Liver (tissue), 9 donors: ENCODE data around the gene CWC27. TPM values are rescaled to one million over a fixed set of nuclear protein-coding genes. Genes with fewer than 3 reads are reported as not detected.

ENCODE experiments used
- DNase-seq: peaks from one replicate; pipeline ENCODE4 v3.0.0-alpha.2; 2017; ENCODE audit warnings: low spot score
- H3K27ac ChIP-seq, 2 donors: one replicate each; pipeline ENCODE4 v1.7.0; 2013; ENCODE audit warnings: inconsistent platforms in 2 of 2, low read length in 2 of 2, control low read depth in 1 of 2, low read depth in 1 of 2, mild to moderate bottlenecking in 1 of 2
- H3K27me3 ChIP-seq, 4 donors: one replicate each; pipeline versions ENCODE4 v1.6.1 to v1.7.0; 2013; ENCODE audit warnings: low read length in 3 of 4, inconsistent platforms in 1 of 4, mild to moderate bottlenecking in 1 of 4, moderate library complexity in 1 of 4; ENCODE audit not compliant: control insufficient read depth in 4 of 4, insufficient read depth in 4 of 4
- H3K36me3 ChIP-seq, 4 donors: one replicate each; pipeline versions ENCODE4 v1.6.1 to v1.7.0; 2013; ENCODE audit warnings: low read length in 3 of 4, mild to moderate bottlenecking in 3 of 4, low read depth in 1 of 4, moderate library complexity in 1 of 4; ENCODE audit not compliant: control insufficient read depth in 4 of 4, insufficient read depth in 3 of 4
- H3K4me1 ChIP-seq, 4 donors: one replicate each; pipeline versions ENCODE4 v1.6.1 to v1.7.0; 2013; ENCODE audit warnings: low read length in 3 of 4, mild to moderate bottlenecking in 3 of 4, moderate library complexity in 1 of 4; ENCODE audit not compliant: control insufficient read depth in 4 of 4, insufficient read depth in 4 of 4
- H3K4me3 ChIP-seq, 3 donors: one replicate each; pipeline versions ENCODE4 v1.6.1 to v1.7.0; 2013; ENCODE audit warnings: low read length in 3 of 3, control low read depth in 1 of 3, low read depth in 1 of 3, mild to moderate bottlenecking in 1 of 3
- H3K9ac ChIP-seq, 2 donors: one replicate each; pipeline ENCODE4 v1.7.0; 2013; ENCODE audit warnings: low read length in 2 of 2, mild to moderate bottlenecking in 2 of 2, moderate library complexity in 2 of 2, control low read depth in 1 of 2, low read depth in 1 of 2
- H3K9me3 ChIP-seq, 4 donors: one replicate each; pipeline versions ENCODE4 v1.6.1 to v1.7.0; 2013; ENCODE audit warnings: low read length in 3 of 4; ENCODE audit not compliant: control insufficient read depth in 4 of 4
- ATF3 ChIP-seq: IDR thresholded peaks from 2 replicates; pipeline ENCODE4 v1.6.1; 2016; ENCODE audit warnings: antibody characterized with exemption
- CTCF ChIP-seq: fragments of 150-350 bp; IDR thresholded peaks from 2 replicates; pipeline ENCODE4 v1.5.1; 2017; ENCODE audit warnings: improper control_type of control experiment, low read depth, low read length; ENCODE audit not compliant: missing input control
- EGR1 ChIP-seq, 2 donors: IDR thresholded peaks; 2 replicates each; pipeline ENCODE4 v1.6.1; 2016 to 2018; ENCODE audit warnings: antibody characterized with exemption in 2 of 2, low read depth in 2 of 2
- FOXA1 ChIP-seq: IDR thresholded peaks from 2 replicates; pipeline ENCODE4 v1.6.1; 2016; ENCODE audit warnings: antibody characterized with exemption
- FOXA2 ChIP-seq: IDR thresholded peaks from 2 replicates; pipeline ENCODE4 v1.6.1; 2016; ENCODE audit warnings: antibody characterized with exemption
- GABPA ChIP-seq, 2 donors: IDR thresholded peaks in 1 of 2; conservative IDR thresholded peaks in 1 of 2; 2 replicates each; pipeline ENCODE4 v1.6.1; 2016; ENCODE audit warnings: antibody characterized with exemption in 2 of 2, mild to moderate bottlenecking in 1 of 2, moderate library complexity in 1 of 2
- HNF4A ChIP-seq, 2 donors: conservative IDR thresholded peaks; 2 replicates each; pipeline ENCODE4 v1.6.1; 2016; ENCODE audit warnings: antibody characterized with exemption in 2 of 2, mild to moderate bottlenecking in 2 of 2
- HNF4G ChIP-seq: IDR thresholded peaks from 2 replicates; pipeline ENCODE4 v1.6.1; 2016; ENCODE audit warnings: antibody characterized with exemption
- JUND ChIP-seq, 2 donors: IDR thresholded peaks; 2 replicates each; pipeline ENCODE4 v1.6.1; 2016; ENCODE audit warnings: antibody characterized with exemption in 2 of 2
- MAX ChIP-seq: IDR thresholded peaks from 2 replicates; pipeline ENCODE4 v1.6.1; 2016; ENCODE audit warnings: antibody characterized with exemption
- NR2F2 ChIP-seq: IDR thresholded peaks from 2 replicates; pipeline ENCODE4 v1.6.1; 2016; ENCODE audit warnings: antibody characterized with exemption
- RAD21 ChIP-seq, 2 donors: IDR thresholded peaks; 2 replicates each; pipeline ENCODE4 v1.6.1; 2016; ENCODE audit warnings: antibody characterized with exemption in 2 of 2, mild to moderate bottlenecking in 2 of 2
- REST ChIP-seq: IDR thresholded peaks from 2 replicates; pipeline ENCODE4 v1.6.1; 2016; ENCODE audit warnings: antibody characterized with exemption, mild to moderate bottlenecking
- RXRA ChIP-seq, 2 donors: IDR thresholded peaks; 2 replicates each; pipeline ENCODE4 v1.6.1; 2017 to 2018; ENCODE audit warnings: antibody characterized with exemption in 2 of 2, mild to moderate bottlenecking in 1 of 2
- SP1 ChIP-seq: IDR thresholded peaks from 2 replicates; pipeline ENCODE4 v1.6.1; 2018; ENCODE audit warnings: antibody characterized with exemption, mild to moderate bottlenecking
- TAF1 ChIP-seq: conservative IDR thresholded peaks from 2 replicates; pipeline ENCODE4 v1.6.1; 2016; ENCODE audit warnings: antibody characterized with exemption, mild to moderate bottlenecking
- YY1 ChIP-seq: IDR thresholded peaks from 2 replicates; pipeline ENCODE4 v1.6.1; 2016; ENCODE audit warnings: antibody characterized with exemption, mild to moderate bottlenecking
- ZBTB33 ChIP-seq: IDR thresholded peaks from 2 replicates; pipeline ENCODE4 v1.6.1; 2016; ENCODE audit warnings: antibody characterized with exemption
- WGBS: extraction: QIAGEN DNeasy Blood & Tissue Kit; methylation state at CpG from one replicate; pipeline ENCODE4 v1.1.7; 2013; 5-methylcytosine and 5-hydroxymethylcytosine counted together
- polyA plus RNA-seq, 2 donors: library from polyadenylated mRNA; stranded (reverse) in 1 of 2; unstranded in 1 of 2; fragments of 200-250 nt in 1 of 2; fragments of >200 nt in 1 of 2; fragmentation: Nextera tagmentation in 1 of 2; extraction: Ambion mirVana in 1 of 2; gene quantifications; one replicate each; pipeline versions ENCODE4 v1.2.1 to v1.2.3, GENCODE V29; 2013 to 2015
- total RNA-seq, 2 donors: library from RNA; depleted of rRNA; stranded (reverse); fragments of >200 nt; gene quantifications; one replicate each; pipeline ENCODE4 v1.2.3, GENCODE V29; 2014
- donor health status: healthy.
- donor health status: healthy.
- donor health status: healthy.
- donor health status: healthy.
- donor health status: healthy.

Gene CWC27
- total and polyA plus RNA-seq, 4 donors: 3.9 to 9.8 (median 6.0) TPM

- H3K27ac ChIP-seq: no peak overlapping the region
- 83% methylated on average over 3 of the region's 3 CpGs for WGBS
- peaks cover 1 to 17% (median 9%) of the 10 kb centered on the region in 4 donors for H3K36me3 ChIP-seq
- no peak for TF ChIP-seq REST
- no peak for TF ChIP-seq MAX
- no peak for TF ChIP-seq RXRA (IDR thresholded peaks at IDR 0.05)
- TF ChIP-seq NR2F2: no peak
- TF ChIP-seq ATF3: no peak
- no peaks in the 10 kb centered on the region for H3K9me3 ChIP-seq
- H3K4me1 ChIP-seq: no peaks in the 10 kb centered on the region
- no peak for DNase-seq
- H3K27me3 ChIP-seq: no peaks in the 10 kb centered on the region
- H3K4me3 ChIP-seq: no peak overlapping the region
- no peak overlapping the region for H3K9ac ChIP-seq
Observed at GRCh38 chr5:64722588-64722987, 46.1 kb upstream of the CWC27 start.

- WGBS: 97% methylated on average over 2 of the region's 2 CpGs
- H3K27me3 ChIP-seq: no peaks in the 10 kb centered on the region
- H3K27ac ChIP-seq: no peak overlapping the region
- H3K4me1 ChIP-seq: no peaks in the 10 kb centered on the region
- no peak overlapping the region for H3K9ac ChIP-seq
- no peak overlapping the region for H3K4me3 ChIP-seq
- H3K9me3 ChIP-seq: no peaks in the 10 kb centered on the region
- DNase-seq: no peak
- peaks cover 2 to 14% (median 8%) of the 10 kb centered on the region in 4 donors for H3K36me3 ChIP-seq
- TF ChIP-seq HNF4A (conservative IDR thresholded peaks at IDR 0.05) (no peak), YY1 (no peak), JUND (IDR thresholded peaks at IDR 0.05) (no peak), RAD21 (IDR thresholded peaks at IDR 0.05) (no peak), ATF3 (no peak), EGR1 (IDR thresholded peaks at IDR 0.05; ENCODE audit: low read depth in 2 of 2) (no peak), REST (no peak), SP1 (no peak), NR2F2 (no peak), CTCF (no peak), HNF4G (no peak), FOXA1 (no peak), MAX (no peak), RXRA (IDR thresholded peaks at IDR 0.05) (no peak), TAF1 (no peak), ZBTB33 (no peak), GABPA (IDR thresholded peaks at IDR 0.05 in 1 of 2, conservative IDR thresholded peaks at IDR 0.05 in 1 of 2) (no peak), FOXA2 (no peak)
Observed at GRCh38 chr5:64727150-64727549, 41.6 kb upstream of the CWC27 start.
